Spinal cord (tissue), 10 donors: Measurements from ENCODE around the gene B3GALT6. TPM values are rescaled to one million over a fixed set of nuclear protein-coding genes. Genes with fewer than 3 reads are reported as not detected.
"Not testable (repeated sequence)": the region's sequence is repeated elsewhere in the genome, so short reads cannot be mapped to it uniquely, and the experiment has no call there.

Experiments used
- DNase-seq, 6 donors: peaks; one replicate each; pipeline versions ENCODE4 v3.0.0 to v3.0.0-alpha.2; 2013 to 2015; ENCODE audit warnings: low spot score in 6 of 6, low read depth in 4 of 6
- H3K27ac ChIP-seq: one replicate; pipeline ENCODE4 v1.5.1; 2013; ENCODE audit warnings: low read depth, low read length, control low read depth
- H3K27me3 ChIP-seq: one replicate; pipeline ENCODE4 v1.6.1; 2013; ENCODE audit warnings: low read length; ENCODE audit not compliant: control insufficient read depth, insufficient read depth
- H3K36me3 ChIP-seq: one replicate; pipeline ENCODE4 v1.6.1; 2013; ENCODE audit warnings: low read length; ENCODE audit not compliant: control insufficient read depth, insufficient read depth
- H3K4me1 ChIP-seq: one replicate; pipeline ENCODE4 v1.6.1; 2013; ENCODE audit warnings: low read length; ENCODE audit not compliant: control insufficient read depth, insufficient read depth
- H3K4me3 ChIP-seq: one replicate; pipeline ENCODE4 v1.5.1; 2013; ENCODE audit warnings: low read depth, low read length, control low read depth
- H3K9me3 ChIP-seq: one replicate; pipeline ENCODE4 v1.6.1; 2013; ENCODE audit warnings: low read length; ENCODE audit not compliant: control insufficient read depth, insufficient read depth
- WGBS: methylation state at CpG from one replicate; pipeline ENCODE4 v1.1.5; 2013; ENCODE audit warnings: missing lambda C conversion rate; ENCODE audit not compliant: insufficient coverage; 5-methylcytosine and 5-hydroxymethylcytosine counted together
- polyA plus RNA-seq, 2 donors: library from polyadenylated mRNA; unstranded; fragments of 120-200 nt; gene quantifications; one replicate each; pipeline ENCODE4 v1.2.1, GENCODE V29; 2013; ENCODE audit not compliant: insufficient read length in 2 of 2
- total RNA-seq, 2 donors: library from RNA; depleted of rRNA in 1 of 2; stranded (reverse); fragments of 120-200 nt in 1 of 2; fragments of >200 nt in 1 of 2; gene quantifications; one replicate each; pipeline versions ENCODE4 v1.2.3 to v1.2.4, GENCODE V29; 2013 to 2014
- donor health status: healthy.

The B3GALT6 gene
- total and polyA plus RNA-seq, 4 donors = 11.5 to 40.1 (median 35.0) TPM

GRCh38 chr1:1194723-1195122 lies 37.3 kb upstream of the B3GALT6 start:
- H3K27me3 ChIP-seq = no peaks in the 10 kb centered on the region
- no peak for DNase-seq
- no peaks in the 10 kb centered on the region for H3K4me1 ChIP-seq
- H3K36me3 ChIP-seq = no peaks in the 10 kb centered on the region
- H3K4me3 ChIP-seq = no peak overlapping the region
- peaks cover 2% of the 10 kb centered on the region for H3K9me3 ChIP-seq
- H3K27ac ChIP-seq = no peak overlapping the region
- WGBS = no CpG with 5 or more reads among the region's 3 CpGs

- not testable (repeated sequence) for H3K27me3 ChIP-seq, H3K4me3 ChIP-seq, H3K9me3 ChIP-seq, H3K27ac ChIP-seq, DNase-seq, H3K4me1 ChIP-seq, H3K36me3 ChIP-seq
- WGBS = 80% methylated on average over 4 of the region's 6 CpGs
These were observed 36.3 kb upstream of the B3GALT6 start for GRCh38 chr1:1195726-1196125.

GRCh38 chr1:1196431-1197187 lies 35.4 kb upstream of the B3GALT6 start:
- Histone ChIP-seq H3K4me3 (no peak overlapping the region), H3K36me3 (no peaks in the 10 kb centered on the region), H3K27ac (no peak overlapping the region), H3K4me1 (peaks cover 6% of the 10 kb centered on the region), H3K9me3 (peaks cover 2% of the 10 kb centered on the region), H3K27me3 (peaks cover 4% of the 10 kb centered on the region)
- 74% methylated on average over 11 of the region's 13 CpGs for WGBS
- no peak for DNase-seq

GRCh38 chr1:1197188-1197500 lies 34.9 kb upstream of the B3GALT6 start:
- H3K36me3 ChIP-seq = no peaks in the 10 kb centered on the region
- H3K27me3 ChIP-seq = peaks cover 4% of the 10 kb centered on the region
- no peak overlapping the region for H3K27ac ChIP-seq
- DNase-seq = no peak
- H3K9me3 ChIP-seq = peaks cover 2% of the 10 kb centered on the region
- no peak overlapping the region for H3K4me3 ChIP-seq
- 89% methylated on average over 7 of the region's 8 CpGs for WGBS
- H3K4me1 ChIP-seq = peaks cover 6% of the 10 kb centered on the region

- peaks cover 4% of the 10 kb centered on the region for H3K27me3 ChIP-seq
- DNase-seq = no peak
- 91% methylated on average over 44 of the region's 48 CpGs for WGBS
These were observed 34.2 kb upstream of the B3GALT6 start for GRCh38 chr1:1197551-1198422.

GRCh38 chr1:1198423-1199140 lies 33.5 kb upstream of the B3GALT6 start:
- 71% methylated on average over 19 of the region's 23 CpGs for WGBS
- Histone ChIP-seq H3K4me1 (peaks cover 6% of the 10 kb centered on the region), H3K27ac (no peak overlapping the region), H3K4me3 (no peak overlapping the region), H3K9me3 (peaks cover 2% of the 10 kb centered on the region), H3K36me3 (no peaks in the 10 kb centered on the region), H3K27me3 (peaks cover 4% of the 10 kb centered on the region)
- DNase-seq = no peak

More at GRCh38 chr1:1197551-1198422, 34.2 kb upstream of the B3GALT6 start:
- Histone ChIP-seq H3K4me1 (peaks cover 6% of the 10 kb centered on the region), H3K27ac (no peak overlapping the region), H3K4me3 (no peak overlapping the region), H3K36me3 (no peaks in the 10 kb centered on the region), H3K9me3 (peaks cover 2% of the 10 kb centered on the region)

GRCh38 chr1:1199141-1199960 lies 32.7 kb upstream of the B3GALT6 start:
- DNase-seq = no peak
- Histone ChIP-seq H3K9me3 (peaks cover 2% of the 10 kb centered on the region), H3K27me3 (peaks cover 4% of the 10 kb centered on the region), H3K36me3 (no peaks in the 10 kb centered on the region), H3K4me1 (peaks cover 6% of the 10 kb centered on the region), H3K27ac (no peak overlapping the region), H3K4me3 (no peak overlapping the region)
- 83% methylated on average over 22 of the region's 22 CpGs for WGBS

GRCh38 chr1:1199961-1200875 lies 31.8 kb upstream of the B3GALT6 start:
- no peak for DNase-seq
- no peak overlapping the region for H3K27ac ChIP-seq
- peaks cover under 1% of the 10 kb centered on the region for H3K9me3 ChIP-seq
- H3K27me3 ChIP-seq = peaks cover 6% of the 10 kb centered on the region
- peaks cover 6% of the 10 kb centered on the region for H3K4me1 ChIP-seq
- WGBS = 72% methylated on average over 27 of the region's 31 CpGs
- no peak overlapping the region for H3K4me3 ChIP-seq
- H3K36me3 ChIP-seq = no peaks in the 10 kb centered on the region
